ENCODE results near the gene TMTC2. TPM values are rescaled to one million over a fixed set of nuclear protein-coding genes. Genes with fewer than 3 reads are reported as not detected.

TMTC2 gene
- total and polyA plus RNA-seq, 2 experiments from 2014 or later, result 1.5 to 12.0 TPM

GRCh38 chr12:82810568-82810967 is 123.9 kb downstream of the TMTC2 start:
- H3K4me3 ChIP-seq, result no peak overlapping the region
- 71% methylated on average over 5 of the region's 5 CpGs for WGBS (ENCODE audit: low lambda C conversion rate, missing lambda C conversion rate)
- H3K79me2 ChIP-seq, result no peaks in the 10 kb centered on the region
- no peaks in the 10 kb centered on the region for H3K9me3 ChIP-seq (ENCODE audit: low read depth)
- H2AFZ ChIP-seq, result no peak overlapping the region
- H3K9me2 ChIP-seq (replicated peaks; ENCODE audit: insufficient read depth), result no peaks in the 10 kb centered on the region
- no peak overlapping the region for H3K4me2 ChIP-seq
- H3K27ac ChIP-seq, result no peak overlapping the region
- H4K20me1 ChIP-seq (ENCODE audit: insufficient read depth, poor library complexity, severe bottlenecking), result no peaks in the 10 kb centered on the region
- no peak for DNase-seq (ENCODE audit: low spot score)
- H3K27me3 ChIP-seq, result no peaks in the 10 kb centered on the region
- TF ChIP-seq EZH2phosphoT487 (IDR thresholded peaks at IDR 0.05; ENCODE audit: low read depth, severe bottlenecking, unreplicated experiment) (no peak), EZH2 (IDR thresholded peaks at IDR 0.05; ENCODE audit: borderline replicate concordance) (no peak), CTCF (IDR thresholded peaks at IDR 0.05; ENCODE audit: poor library complexity) (no peak)
- no peaks in the 10 kb centered on the region for H3K36me3 ChIP-seq (replicated peaks; ENCODE audit: insufficient read depth, low read depth)
- no peaks in the 10 kb centered on the region for H3K4me1 ChIP-seq (ENCODE audit: insufficient read depth)

GRCh38 chr12:82817368-82817767 is 130.7 kb downstream of the TMTC2 start:
- no peak overlapping the region for H3K4me3 ChIP-seq
- no peaks in the 10 kb centered on the region for H3K27me3 ChIP-seq
- no peak overlapping the region for H3K27ac ChIP-seq
- H4K20me1 ChIP-seq (ENCODE audit: insufficient read depth, poor library complexity, severe bottlenecking), result no peaks in the 10 kb centered on the region
- no peaks in the 10 kb centered on the region for H3K9me3 ChIP-seq (ENCODE audit: low read depth)
- H3K36me3 ChIP-seq (replicated peaks; ENCODE audit: insufficient read depth, low read depth), result no peaks in the 10 kb centered on the region
- DNase-seq (ENCODE audit: low spot score), result no peak
- H3K9me2 ChIP-seq (replicated peaks; ENCODE audit: insufficient read depth), result no peaks in the 10 kb centered on the region
- TF ChIP-seq EZH2phosphoT487 (IDR thresholded peaks at IDR 0.05; ENCODE audit: low read depth, severe bottlenecking, unreplicated experiment) (no peak), CTCF (IDR thresholded peaks at IDR 0.05; ENCODE audit: poor library complexity) (no peak), EZH2 (IDR thresholded peaks at IDR 0.05; ENCODE audit: borderline replicate concordance) (no peak)
- no peaks in the 10 kb centered on the region for H3K4me1 ChIP-seq (ENCODE audit: insufficient read depth)
- H3K4me2 ChIP-seq, result no peak overlapping the region
- H3K79me2 ChIP-seq, result no peaks in the 10 kb centered on the region
- H2AFZ ChIP-seq, result no peak overlapping the region

GRCh38 chr12:82818271-82819035 is 131.7 kb downstream of the TMTC2 start:
- 100% methylated on average over 1 of the region's 1 CpG for WGBS (ENCODE audit: low lambda C conversion rate, missing lambda C conversion rate)
- H3K79me2 ChIP-seq, result no peaks in the 10 kb centered on the region

DNA sequence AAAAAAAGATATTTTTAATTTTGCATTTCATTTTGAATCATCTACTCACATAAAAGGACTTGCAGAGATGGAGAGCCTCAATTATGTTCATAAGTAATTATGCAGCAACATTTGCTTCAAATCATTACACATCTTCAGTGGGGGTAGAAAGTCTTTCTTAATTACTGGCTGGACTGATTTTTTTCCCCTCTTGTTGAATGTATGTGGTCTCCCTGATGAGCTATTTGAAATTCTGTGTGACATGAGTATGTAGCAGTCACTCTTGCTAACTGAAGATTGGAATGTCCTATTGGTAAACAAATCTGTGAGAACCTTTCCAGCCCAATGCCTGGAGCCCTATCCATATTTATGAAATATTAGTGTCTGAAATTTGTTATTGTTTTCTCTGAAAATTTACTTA is 139.8 kb downstream of the TMTC2 start:
- Histone ChIP-seq H3K27me3 (no peaks in the 10 kb centered on the region), H3K9me2 (replicated peaks; ENCODE audit: insufficient read depth) (no peaks in the 10 kb centered on the region), H3K4me3 (no peak overlapping the region), H3K27ac (no peak overlapping the region), H3K79me2 (no peaks in the 10 kb centered on the region), H2AFZ (no peak overlapping the region), H3K4me1 (ENCODE audit: insufficient read depth) (no peaks in the 10 kb centered on the region), H3K36me3 (replicated peaks; ENCODE audit: insufficient read depth, low read depth) (no peaks in the 10 kb centered on the region), H3K9me3 (ENCODE audit: low read depth) (no peaks in the 10 kb centered on the region), H4K20me1 (ENCODE audit: insufficient read depth, poor library complexity, severe bottlenecking) (no peaks in the 10 kb centered on the region), H3K4me2 (no peak overlapping the region)
- no peak for TF ChIP-seq EZH2phosphoT487 (IDR thresholded peaks at IDR 0.05; ENCODE audit: low read depth, severe bottlenecking, unreplicated experiment)
- no peak for TF ChIP-seq EZH2 (IDR thresholded peaks at IDR 0.05; ENCODE audit: borderline replicate concordance)
- no peak for TF ChIP-seq CTCF (IDR thresholded peaks at IDR 0.05; ENCODE audit: poor library complexity)
- DNase-seq (ENCODE audit: low spot score), result no peak

More at GRCh38 chr12:82818271-82819035, 131.7 kb downstream of the TMTC2 start:
- no peaks in the 10 kb centered on the region for H4K20me1 ChIP-seq (ENCODE audit: insufficient read depth, poor library complexity, severe bottlenecking)
- no peaks in the 10 kb centered on the region for H3K4me1 ChIP-seq (ENCODE audit: insufficient read depth)
- H3K4me2 ChIP-seq, result no peak overlapping the region
- no peaks in the 10 kb centered on the region for H3K9me2 ChIP-seq (replicated peaks; ENCODE audit: insufficient read depth)
- TF ChIP-seq EZH2phosphoT487 (IDR thresholded peaks at IDR 0.05; ENCODE audit: low read depth, severe bottlenecking, unreplicated experiment), result no peak
- no peaks in the 10 kb centered on the region for H3K36me3 ChIP-seq (replicated peaks; ENCODE audit: insufficient read depth, low read depth)
- H2AFZ ChIP-seq, result no peak overlapping the region
- no peak overlapping the region for H3K27ac ChIP-seq
- H3K9me3 ChIP-seq (ENCODE audit: low read depth), result no peaks in the 10 kb centered on the region
- DNase-seq (ENCODE audit: low spot score), result no peak
- no peak overlapping the region for H3K4me3 ChIP-seq
- no peaks in the 10 kb centered on the region for H3K27me3 ChIP-seq

Data from hepatocyte (in vitro differentiated cells).